ENCODE measurements around the gene DDX42. TPM values are rescaled to one million over a fixed set of nuclear protein-coding genes. Genes with fewer than 3 reads are reported as not detected.

The DDX42 gene
- total RNA-seq, 1 donor from 2014 or later: 121 TPM

- no peaks in the 10 kb centered on the region for H3K9me3 ChIP-seq
- DNase-seq (ENCODE audit: extremely low spot score in 2 of 2): peak; percentile 98 to 99
- peak within 1 kb of the TSS; percentile 84 to 85 for H3K4me3 ChIP-seq
- peaks cover 11% of the 10 kb centered on the region for H3K4me1 ChIP-seq
- H3K27ac ChIP-seq: peak within 1 kb of the TSS; percentile 96
- H3K27me3 ChIP-seq: no peaks in the 10 kb centered on the region
- intact Hi-C loops (cut with DNase I): no loop called here
- H3K36me3 ChIP-seq: no peaks in the 10 kb centered on the region
- TF ChIP-seq POLR2AphosphoS5 (IDR thresholded peaks at IDR 0.05; ENCODE audit: insufficient read depth in 1 of 2, low read depth in 1 of 2) (peak; percentile 93 to 96), POLR2A (IDR thresholded peaks at IDR 0.05) (peak in 1 of 2 donors; percentile 75)
- TF ChIP-seq, protein P1, sequence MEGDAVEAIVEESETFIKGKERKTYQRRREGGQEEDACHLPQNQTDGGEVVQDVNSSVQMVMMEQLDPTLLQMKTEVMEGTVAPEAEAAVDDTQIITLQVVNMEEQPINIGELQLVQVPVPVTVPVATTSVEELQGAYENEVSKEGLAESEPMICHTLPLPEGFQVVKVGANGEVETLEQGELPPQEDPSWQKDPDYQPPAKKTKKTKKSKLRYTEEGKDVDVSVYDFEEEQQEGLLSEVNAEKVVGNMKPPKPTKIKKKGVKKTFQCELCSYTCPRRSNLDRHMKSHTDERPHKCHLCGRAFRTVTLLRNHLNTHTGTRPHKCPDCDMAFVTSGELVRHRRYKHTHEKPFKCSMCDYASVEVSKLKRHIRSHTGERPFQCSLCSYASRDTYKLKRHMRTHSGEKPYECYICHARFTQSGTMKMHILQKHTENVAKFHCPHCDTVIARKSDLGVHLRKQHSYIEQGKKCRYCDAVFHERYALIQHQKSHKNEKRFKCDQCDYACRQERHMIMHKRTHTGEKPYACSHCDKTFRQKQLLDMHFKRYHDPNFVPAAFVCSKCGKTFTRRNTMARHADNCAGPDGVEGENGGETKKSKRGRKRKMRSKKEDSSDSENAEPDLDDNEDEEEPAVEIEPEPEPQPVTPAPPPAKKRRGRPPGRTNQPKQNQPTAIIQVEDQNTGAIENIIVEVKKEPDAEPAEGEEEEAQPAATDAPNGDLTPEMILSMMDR (IDR thresholded peaks at IDR 0.05): no peak
Observed at GRCh38 chr17:63741408-63742173, 32.4 kb upstream of the DDX42 start, which contains the start of gene STRADA. STRADA (minus strand) TSS chr17:63741799; CDS start chr17:63728369, 13,430 bp downstream.

DNA sequence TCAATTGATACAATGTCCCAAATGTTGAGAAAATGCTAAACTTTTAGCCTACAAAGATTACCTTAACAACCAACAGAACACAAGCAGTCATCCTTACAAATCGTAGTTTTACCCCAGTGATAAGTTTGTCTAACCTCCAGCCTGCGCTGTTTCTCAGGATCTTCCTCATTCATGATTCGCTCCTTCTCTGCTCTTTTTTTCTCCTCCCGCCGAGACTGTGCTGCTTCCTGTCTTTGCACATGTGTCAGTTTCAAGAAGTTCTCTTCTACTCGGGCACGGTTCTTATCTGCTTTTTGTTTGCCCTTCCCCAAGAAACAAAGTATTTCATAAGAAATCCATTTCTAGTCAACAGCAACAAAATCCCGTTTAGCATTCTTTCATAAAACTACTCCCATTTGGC, 22.2 kb upstream of the DDX42 start:
- no peaks in the 10 kb centered on the region for H3K27me3 ChIP-seq
- DNase-seq (ENCODE audit: extremely low spot score in 2 of 2): no peak
- peaks cover 0 to 80% of the 10 kb centered on the region in 2 donors for H3K36me3 ChIP-seq
- no peaks in the 10 kb centered on the region for H3K4me1 ChIP-seq
- H3K4me3 ChIP-seq: no peak overlapping the region
- no peak for TF ChIP-seq POLR2AphosphoS5 (IDR thresholded peaks at IDR 0.05; ENCODE audit: insufficient read depth in 1 of 2, low read depth in 1 of 2)
- TF ChIP-seq, protein P1 (IDR thresholded peaks at IDR 0.05): no peak
- no peak for TF ChIP-seq POLR2A (IDR thresholded peaks at IDR 0.05)
- intact Hi-C loops (cut with DNase I): no loop called here
- no peak overlapping the region for H3K27ac ChIP-seq
- no peaks in the 10 kb centered on the region for H3K9me3 ChIP-seq

GRCh38 chr17:63752707-63753106, 21.3 kb upstream of the DDX42 start:
- Histone ChIP-seq H3K27me3 (no peaks in the 10 kb centered on the region), H3K36me3 (peaks cover 0 to 80% of the 10 kb centered on the region in 2 donors), H3K4me1 (no peaks in the 10 kb centered on the region), H3K4me3 (no peak overlapping the region), H3K27ac (no peak overlapping the region), H3K9me3 (no peaks in the 10 kb centered on the region)
- TF ChIP-seq POLR2A (IDR thresholded peaks at IDR 0.05): no peak
- TF ChIP-seq, protein P1 (IDR thresholded peaks at IDR 0.05): no peak
- no peak for TF ChIP-seq POLR2AphosphoS5 (IDR thresholded peaks at IDR 0.05; ENCODE audit: insufficient read depth in 1 of 2, low read depth in 1 of 2)
- no peak for DNase-seq (ENCODE audit: extremely low spot score in 2 of 2)
- intact Hi-C loops (cut with DNase I): no loop called here

GRCh38 chr17:63753215-63753614, 20.8 kb upstream of the DDX42 start:
- Histone ChIP-seq H3K27ac (no peak overlapping the region), H3K4me1 (no peaks in the 10 kb centered on the region), H3K27me3 (no peaks in the 10 kb centered on the region), H3K4me3 (no peak overlapping the region), H3K9me3 (no peaks in the 10 kb centered on the region), H3K36me3 (peaks cover 0 to 75% of the 10 kb centered on the region in 2 donors)
- no peak for TF ChIP-seq POLR2A (IDR thresholded peaks at IDR 0.05)
- TF ChIP-seq, protein P1 (IDR thresholded peaks at IDR 0.05): no peak
- no peak for TF ChIP-seq POLR2AphosphoS5 (IDR thresholded peaks at IDR 0.05; ENCODE audit: insufficient read depth in 1 of 2, low read depth in 1 of 2)
- DNase-seq (ENCODE audit: extremely low spot score in 2 of 2): no peak
- intact Hi-C loops (cut with DNase I): no loop called here

GRCh38 chr17:63754046-63754445, 19.9 kb upstream of the DDX42 start:
- no peaks in the 10 kb centered on the region for H3K27me3 ChIP-seq
- no peak overlapping the region for H3K27ac ChIP-seq
- intact Hi-C loops (cut with DNase I): no loop called here
- no peak for DNase-seq (ENCODE audit: extremely low spot score in 2 of 2)
- peaks cover 0 to 67% of the 10 kb centered on the region in 2 donors for H3K36me3 ChIP-seq
- H3K4me3 ChIP-seq: no peak overlapping the region
- TF ChIP-seq, protein P1 (IDR thresholded peaks at IDR 0.05): no peak
- TF ChIP-seq POLR2A (IDR thresholded peaks at IDR 0.05): no peak
- TF ChIP-seq POLR2AphosphoS5 (IDR thresholded peaks at IDR 0.05; ENCODE audit: insufficient read depth in 1 of 2, low read depth in 1 of 2): no peak
- no peaks in the 10 kb centered on the region for H3K9me3 ChIP-seq
- no peaks in the 10 kb centered on the region for H3K4me1 ChIP-seq

Measured in vagina (tissue), 2 donors.